ENCODE results near the gene GNRHR.

GNRHR gene, protein sequence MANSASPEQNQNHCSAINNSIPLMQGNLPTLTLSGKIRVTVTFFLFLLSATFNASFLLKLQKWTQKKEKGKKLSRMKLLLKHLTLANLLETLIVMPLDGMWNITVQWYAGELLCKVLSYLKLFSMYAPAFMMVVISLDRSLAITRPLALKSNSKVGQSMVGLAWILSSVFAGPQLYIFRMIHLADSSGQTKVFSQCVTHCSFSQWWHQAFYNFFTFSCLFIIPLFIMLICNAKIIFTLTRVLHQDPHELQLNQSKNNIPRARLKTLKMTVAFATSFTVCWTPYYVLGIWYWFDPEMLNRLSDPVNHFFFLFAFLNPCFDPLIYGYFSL

DNA sequence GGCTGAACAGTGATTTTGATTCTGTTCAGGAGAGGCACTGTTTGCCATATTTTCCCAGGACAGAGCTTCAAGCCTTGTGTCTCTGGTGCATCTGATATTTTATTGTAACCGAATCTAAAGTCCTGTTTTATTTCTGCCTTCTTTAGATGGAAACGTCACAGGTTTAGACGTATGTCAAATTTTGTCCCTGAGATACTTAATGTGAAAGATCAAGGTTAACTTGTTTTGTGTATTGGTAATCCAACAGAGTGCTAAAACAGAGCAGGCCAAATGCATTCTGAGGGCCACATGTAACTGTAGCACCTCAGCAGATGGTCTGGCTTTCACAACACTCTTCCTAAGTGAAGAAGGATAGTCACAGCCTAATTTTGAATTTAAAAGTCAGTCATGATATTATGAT lies at the start of gene GNRHR:
Gene GNRHR, minus strand, starts transcription at position 101 of the 400 bp plus-strand sequence. Its CDS starts 53 bp downstream, at position 48.
- Histone ChIP-seq H3K9ac (ENCODE audit: insufficient read length, low read depth) (no peak within 1 kb of the TSS), H3K27me3 (ENCODE audit: insufficient read depth, insufficient read length) (no peaks in the 10 kb centered on the region), H3K36me3 (ENCODE audit: insufficient read depth, insufficient read length, low read length) (no peaks in the 10 kb centered on the region), H3K4me3 (ENCODE audit: insufficient read length, low read depth) (no peak within 1 kb of the TSS), H3K4me1 (ENCODE audit: insufficient read depth, insufficient read length) (no peaks in the 10 kb centered on the region), H3K9me3 (ENCODE audit: insufficient read depth, low read length) (no peaks in the 10 kb centered on the region)
- TF ChIP-seq ZNF274 (IDR thresholded peaks at IDR 0.05; ENCODE audit: low read depth, low read length) (no peak), SUZ12 (IDR thresholded peaks at IDR 0.05; ENCODE audit: extremely low read depth, insufficient read depth, insufficient read length) (no peak), YY1 (IDR thresholded peaks at IDR 0.05; ENCODE audit: insufficient read depth, insufficient read length) (no peak)
- DNase-seq (ENCODE audit: low read depth, low spot score) = no peak

DNA sequence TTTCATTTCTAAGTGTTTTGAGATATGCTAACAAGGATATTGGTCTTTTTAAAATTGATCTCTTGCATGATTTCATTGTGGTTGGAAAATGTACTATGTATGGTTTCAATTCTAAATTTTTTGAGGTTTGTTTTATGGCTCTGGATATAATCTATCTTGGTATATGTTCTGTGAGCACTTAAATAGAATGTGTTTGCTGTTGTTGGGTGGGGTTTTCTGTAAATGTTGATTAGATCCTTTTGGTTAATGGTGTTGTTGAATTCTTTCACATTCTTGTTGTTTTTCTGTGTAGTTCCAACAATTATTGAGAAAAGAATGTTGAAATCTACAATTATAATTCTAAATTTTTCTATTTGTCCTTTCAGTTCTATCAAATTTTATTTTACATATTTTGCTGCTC lies 42.6 kb upstream of the GNRHR start:
- Histone ChIP-seq H3K4me3 (ENCODE audit: insufficient read length, low read depth) (no peak overlapping the region), H3K9me3 (ENCODE audit: insufficient read depth, low read length) (no peaks in the 10 kb centered on the region), H3K9ac (ENCODE audit: insufficient read length, low read depth) (no peak overlapping the region), H3K4me1 (ENCODE audit: insufficient read depth, insufficient read length) (no peaks in the 10 kb centered on the region), H3K36me3 (ENCODE audit: insufficient read depth, insufficient read length, low read length) (no peaks in the 10 kb centered on the region), H3K27me3 (ENCODE audit: insufficient read depth, insufficient read length) (no peaks in the 10 kb centered on the region)
- DNase-seq (ENCODE audit: low read depth, low spot score) = no peak
- TF ChIP-seq SUZ12 (IDR thresholded peaks at IDR 0.05; ENCODE audit: extremely low read depth, insufficient read depth, insufficient read length) (no peak), YY1 (IDR thresholded peaks at IDR 0.05; ENCODE audit: insufficient read depth, insufficient read length) (no peak), ZNF274 (IDR thresholded peaks at IDR 0.05; ENCODE audit: low read depth, low read length) (no peak)

DNA sequence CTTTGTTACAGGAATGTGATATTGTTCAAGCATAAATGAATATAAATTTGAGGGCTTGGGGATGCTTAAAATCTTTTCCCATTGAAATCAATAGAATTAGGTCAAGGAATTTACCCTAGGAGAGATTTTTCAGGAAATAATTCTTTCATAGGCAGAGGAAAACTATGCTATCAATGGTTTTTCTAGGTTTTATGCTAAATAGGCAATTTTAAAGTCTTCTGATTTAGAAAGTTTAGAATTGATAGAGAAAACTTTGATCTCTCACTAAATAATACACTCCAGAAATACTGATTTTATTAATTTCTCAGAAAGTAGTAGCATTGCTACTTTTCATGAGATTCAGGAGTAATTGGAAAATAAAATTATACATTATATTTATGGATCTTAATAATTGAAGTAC lies 36.5 kb upstream of the GNRHR start:
- Histone ChIP-seq H3K9ac (ENCODE audit: insufficient read length, low read depth) (no peak overlapping the region), H3K27me3 (ENCODE audit: insufficient read depth, insufficient read length) (no peaks in the 10 kb centered on the region), H3K4me3 (ENCODE audit: insufficient read length, low read depth) (no peak overlapping the region), H3K4me1 (ENCODE audit: insufficient read depth, insufficient read length) (no peaks in the 10 kb centered on the region), H3K9me3 (ENCODE audit: insufficient read depth, low read length) (no peaks in the 10 kb centered on the region), H3K36me3 (ENCODE audit: insufficient read depth, insufficient read length, low read length) (no peaks in the 10 kb centered on the region)
- DNase-seq (ENCODE audit: low read depth, low spot score) = no peak
- TF ChIP-seq SUZ12 (IDR thresholded peaks at IDR 0.05; ENCODE audit: extremely low read depth, insufficient read depth, insufficient read length) = no peak
- TF ChIP-seq ZNF274 (IDR thresholded peaks at IDR 0.05; ENCODE audit: low read depth, low read length) = no peak
- TF ChIP-seq YY1 (IDR thresholded peaks at IDR 0.05; ENCODE audit: insufficient read depth, insufficient read length) = no peak

DNA sequence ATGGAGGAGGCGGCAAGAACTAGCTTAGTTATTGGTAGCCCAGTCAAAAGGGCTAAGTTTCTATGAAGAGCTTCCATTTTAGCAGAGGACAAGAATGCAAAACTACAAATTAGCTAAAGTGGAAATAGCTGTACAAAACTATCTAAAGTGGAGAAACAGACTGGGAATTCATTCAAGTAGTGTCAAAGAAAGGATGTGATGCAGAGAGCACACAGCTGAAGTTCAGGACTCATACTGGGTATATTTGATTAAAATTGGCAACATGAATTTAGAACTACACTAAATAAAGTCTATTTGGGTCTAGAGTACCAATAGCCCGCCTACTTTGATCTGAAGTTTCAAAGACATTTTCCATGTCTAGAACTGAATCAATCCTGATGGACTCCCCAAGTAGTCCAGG lies 33.1 kb upstream of the GNRHR start:
- Histone ChIP-seq H3K9me3 (ENCODE audit: insufficient read depth, low read length) (no peaks in the 10 kb centered on the region), H3K9ac (ENCODE audit: insufficient read length, low read depth) (no peak overlapping the region), H3K4me3 (ENCODE audit: insufficient read length, low read depth) (no peak overlapping the region), H3K36me3 (ENCODE audit: insufficient read depth, insufficient read length, low read length) (no peaks in the 10 kb centered on the region), H3K4me1 (ENCODE audit: insufficient read depth, insufficient read length) (no peaks in the 10 kb centered on the region), H3K27me3 (ENCODE audit: insufficient read depth, insufficient read length) (no peaks in the 10 kb centered on the region)
- no peak for DNase-seq (ENCODE audit: low read depth, low spot score)
- TF ChIP-seq ZNF274 (IDR thresholded peaks at IDR 0.05; ENCODE audit: low read depth, low read length) (no peak), YY1 (IDR thresholded peaks at IDR 0.05; ENCODE audit: insufficient read depth, insufficient read length) (no peak), SUZ12 (IDR thresholded peaks at IDR 0.05; ENCODE audit: extremely low read depth, insufficient read depth, insufficient read length) (no peak)

DNA sequence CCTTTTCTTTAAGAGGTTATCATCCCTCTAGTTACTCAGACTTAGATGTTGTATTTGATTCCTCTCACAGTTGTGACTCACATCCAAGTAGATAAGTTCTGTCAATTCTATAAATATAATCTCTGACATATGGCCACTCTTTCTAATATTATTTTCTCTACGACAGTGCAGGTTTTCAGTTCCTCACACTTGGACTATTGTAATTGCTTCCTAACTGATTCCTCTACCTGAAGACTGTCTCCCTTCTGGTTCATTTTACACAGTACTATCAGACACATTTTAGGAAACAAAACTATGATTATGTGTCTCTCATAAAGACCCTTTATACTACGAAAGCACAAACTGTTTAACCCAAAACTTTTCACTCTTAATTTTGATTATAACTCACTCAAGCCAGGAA lies 31.3 kb upstream of the GNRHR start:
- no peak for TF ChIP-seq YY1 (IDR thresholded peaks at IDR 0.05; ENCODE audit: insufficient read depth, insufficient read length)
- TF ChIP-seq SUZ12 (IDR thresholded peaks at IDR 0.05; ENCODE audit: extremely low read depth, insufficient read depth, insufficient read length) = no peak
- Histone ChIP-seq H3K9ac (ENCODE audit: insufficient read length, low read depth) (no peak overlapping the region), H3K27me3 (ENCODE audit: insufficient read depth, insufficient read length) (no peaks in the 10 kb centered on the region), H3K4me3 (ENCODE audit: insufficient read length, low read depth) (no peak overlapping the region), H3K36me3 (ENCODE audit: insufficient read depth, insufficient read length, low read length) (no peaks in the 10 kb centered on the region), H3K9me3 (ENCODE audit: insufficient read depth, low read length) (no peaks in the 10 kb centered on the region), H3K4me1 (ENCODE audit: insufficient read depth, insufficient read length) (no peaks in the 10 kb centered on the region)
- DNase-seq (ENCODE audit: low read depth, low spot score) = no peak

DNA sequence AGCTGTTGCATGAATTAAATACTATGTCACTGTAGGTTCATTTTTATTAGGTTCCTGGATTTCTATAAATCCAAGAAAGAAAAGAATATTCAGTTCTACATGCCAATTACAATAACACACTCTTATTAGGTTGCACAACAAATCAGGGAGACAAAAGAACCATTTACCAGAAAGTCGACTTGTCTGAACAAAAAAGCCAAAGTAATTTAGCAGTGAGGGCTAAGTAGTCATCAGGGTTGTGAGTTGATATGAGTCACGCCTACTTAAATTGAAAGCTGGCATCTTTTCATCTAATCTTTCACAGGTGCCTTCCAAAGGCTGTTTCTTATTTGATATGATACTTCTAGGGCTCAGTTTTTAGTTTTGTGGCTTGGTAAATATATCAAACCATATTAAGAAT lies 25.4 kb upstream of the GNRHR start:
- TF ChIP-seq ZNF274 (IDR thresholded peaks at IDR 0.05; ENCODE audit: low read depth, low read length) = no peak
- TF ChIP-seq YY1 (IDR thresholded peaks at IDR 0.05; ENCODE audit: insufficient read depth, insufficient read length) = no peak
- no peak for TF ChIP-seq SUZ12 (IDR thresholded peaks at IDR 0.05; ENCODE audit: extremely low read depth, insufficient read depth, insufficient read length)
- Histone ChIP-seq H3K4me3 (ENCODE audit: insufficient read length, low read depth) (no peak overlapping the region), H3K27me3 (ENCODE audit: insufficient read depth, insufficient read length) (no peaks in the 10 kb centered on the region), H3K9me3 (ENCODE audit: insufficient read depth, low read length) (no peaks in the 10 kb centered on the region), H3K9ac (ENCODE audit: insufficient read length, low read depth) (no peak overlapping the region), H3K4me1 (ENCODE audit: insufficient read depth, insufficient read length) (no peaks in the 10 kb centered on the region), H3K36me3 (ENCODE audit: insufficient read depth, insufficient read length, low read length) (no peaks in the 10 kb centered on the region)
- no peak for DNase-seq (ENCODE audit: low read depth, low spot score)

DNA sequence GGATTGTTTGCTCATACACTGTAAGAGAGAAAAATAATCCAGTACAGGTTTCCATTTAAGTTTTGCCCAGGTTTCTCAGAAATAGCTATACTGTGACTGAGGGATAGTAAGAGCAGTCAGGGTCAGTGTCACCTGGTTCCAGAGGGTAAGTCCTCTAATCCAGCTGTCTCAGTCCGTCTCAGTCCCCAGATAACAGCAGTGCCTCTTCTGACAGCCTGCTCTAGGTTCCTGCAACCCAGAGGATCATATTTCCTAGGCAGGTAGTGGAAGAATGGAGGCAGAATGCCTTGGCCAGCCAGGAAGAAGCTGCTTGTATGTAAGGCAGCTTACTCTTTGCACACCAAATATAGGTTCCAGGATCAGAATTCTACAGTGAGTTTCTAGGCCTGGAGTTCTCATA lies 22.6 kb upstream of the GNRHR start:
- Histone ChIP-seq H3K9ac (ENCODE audit: insufficient read length, low read depth) (no peak overlapping the region), H3K9me3 (ENCODE audit: insufficient read depth, low read length) (no peaks in the 10 kb centered on the region)
- DNase-seq (ENCODE audit: low read depth, low spot score) = no peak

More for the DNA sequence above, 22.6 kb upstream of the GNRHR start:
- no peak overlapping the region for H3K4me3 ChIP-seq (ENCODE audit: insufficient read length, low read depth)
- TF ChIP-seq ZNF274 (IDR thresholded peaks at IDR 0.05; ENCODE audit: low read depth, low read length) (no peak), YY1 (IDR thresholded peaks at IDR 0.05; ENCODE audit: insufficient read depth, insufficient read length) (no peak), SUZ12 (IDR thresholded peaks at IDR 0.05; ENCODE audit: extremely low read depth, insufficient read depth, insufficient read length) (no peak)
- H3K4me1 ChIP-seq (ENCODE audit: insufficient read depth, insufficient read length) = no peaks in the 10 kb centered on the region
- H3K27me3 ChIP-seq (ENCODE audit: insufficient read depth, insufficient read length) = no peaks in the 10 kb centered on the region
- H3K36me3 ChIP-seq (ENCODE audit: insufficient read depth, insufficient read length, low read length) = no peaks in the 10 kb centered on the region
